CD14-positive monocyte (primary cell): Measurements from ENCODE around the gene STARD5. TPM values are rescaled to one million over a fixed set of nuclear protein-coding genes. Genes with fewer than 3 reads are reported as not detected.
A peak's percentile ranks its signal among the peaks of the same experiment; 100 is the strongest.

Source experiments
- DNase-seq, 3 donors: peaks; one replicate each; pipeline ENCODE4 v3.0.0-alpha.2; 2011 to 2022
- H2AFZ ChIP-seq: 2 replicates; pipeline ENCODE4 v1.6.0; 2012; ENCODE audit warnings: mild to moderate bottlenecking, low read depth, low read length, inconsistent platforms; ENCODE audit not compliant: insufficient read depth, poor library complexity, severe bottlenecking
- H3K27ac ChIP-seq, 2 donors: 1 replicate in 1 of 2; 2 replicates in 1 of 2; pipeline ENCODE4 v1.5.1; 2012 to 2013; ENCODE audit warnings: low read length in 2 of 2, control low read depth in 1 of 2, inconsistent platforms in 1 of 2, low read depth in 1 of 2, mild to moderate bottlenecking in 1 of 2
- H3K27me3 ChIP-seq, 2 donors: one replicate each; pipeline versions ENCODE4 v1.6.0 to v1.6.1; 2011 to 2013; ENCODE audit warnings: low read length in 2 of 2; ENCODE audit not compliant: control insufficient read depth in 2 of 2, insufficient read depth in 2 of 2
- H3K36me3 ChIP-seq, 2 donors: replicated peaks in 1 of 2; 1 replicate in 1 of 2; 2 replicates in 1 of 2; pipeline versions ENCODE4 v1.5.1 to v1.6.1; 2012 to 2013; ENCODE audit warnings: low read length in 2 of 2, control low read depth in 1 of 2, inconsistent platforms in 1 of 2, mild to moderate bottlenecking in 1 of 2; ENCODE audit not compliant: insufficient read depth in 2 of 2, control insufficient read depth in 1 of 2
- H3K4me1 ChIP-seq, 2 donors: 1 replicate in 1 of 2; 2 replicates in 1 of 2; pipeline versions ENCODE4 v1.5.1 to v1.6.1; 2012 to 2013; ENCODE audit warnings: low read length in 2 of 2, control low read depth in 1 of 2, inconsistent platforms in 1 of 2, mild to moderate bottlenecking in 1 of 2, moderate library complexity in 1 of 2; ENCODE audit not compliant: insufficient read depth in 2 of 2, control insufficient read depth in 1 of 2
- H3K4me2 ChIP-seq: replicated peaks from 2 replicates; pipeline ENCODE3; 2012; ENCODE audit warnings: low read length, moderate library complexity, mild to moderate bottlenecking; ENCODE audit not compliant: poor library complexity, severe bottlenecking; ENCODE audit errors: extremely low read depth
- H3K4me3 ChIP-seq, 3 experiments: fragments of 200-600 bp in 1 of 3; sonication (generic) in 1 of 3; replicated peaks in 1 of 3; 1 replicate in 2 of 3; 2 replicates in 1 of 3; pipeline ENCODE4 v1.5.1; 2011 to 2013; ENCODE audit warnings: low read length in 3 of 3, mild to moderate bottlenecking in 3 of 3, control low read depth in 2 of 3, low read depth in 2 of 3, inconsistent platforms in 1 of 3, moderate library complexity in 1 of 3
- H3K79me2 ChIP-seq: 2 replicates; pipeline ENCODE4 v1.6.0; 2012; ENCODE audit warnings: mild to moderate bottlenecking, control low read depth, inconsistent platforms, low read length, moderate library complexity; ENCODE audit not compliant: insufficient read depth
- H3K9ac ChIP-seq: 2 replicates; pipeline ENCODE4 v1.6.0; 2017; ENCODE audit warnings: low read length, mild to moderate bottlenecking; ENCODE audit not compliant: insufficient read depth, poor library complexity, severe bottlenecking
- H3K9me3 ChIP-seq, 2 donors: replicated peaks in 1 of 2; 1 replicate in 1 of 2; 2 replicates in 1 of 2; pipeline versions ENCODE4 v1.5.1 to v1.6.1; 2012 to 2013; ENCODE audit warnings: low read length in 2 of 2, control low read depth in 1 of 2; ENCODE audit not compliant: control insufficient read depth in 1 of 2, insufficient read depth in 1 of 2
- H4K20me1 ChIP-seq: 2 replicates; pipeline ENCODE4 v1.6.0; 2012; ENCODE audit warnings: mild to moderate bottlenecking, low read length, control low read depth, moderate library complexity; ENCODE audit not compliant: insufficient read depth
- H3K27ac Mint-ChIP-seq, 7 donors: one replicate each; pipeline ENCODE4 v1.8.0; 2020; ENCODE audit warnings: mild to moderate bottlenecking in 7 of 7, mixed read lengths in 7 of 7, moderate library complexity in 6 of 7, inconsistent platforms in 2 of 7
- H3K27me3 Mint-ChIP-seq, 3 donors: one replicate each; pipeline ENCODE4 v1.8.0; 2021 to 2022; ENCODE audit warnings: low read depth in 3 of 3, mild to moderate bottlenecking in 3 of 3, mixed read lengths in 3 of 3, moderate library complexity in 3 of 3, inconsistent platforms in 1 of 3
- H3K36me3 Mint-ChIP-seq, 2 donors: one replicate each; pipeline ENCODE4 v1.8.0; 2020; ENCODE audit warnings: mixed read lengths in 2 of 2, inconsistent platforms in 1 of 2, mild to moderate bottlenecking in 1 of 2
- H3K4me1 Mint-ChIP-seq: one replicate; pipeline ENCODE4 v1.8.0; 2020; ENCODE audit warnings: mild to moderate bottlenecking, mixed read lengths
- H3K4me3 Mint-ChIP-seq, 2 donors: one replicate each; pipeline ENCODE4 v1.8.0; 2020; ENCODE audit warnings: mild to moderate bottlenecking in 2 of 2, mixed read lengths in 2 of 2, moderate library complexity in 1 of 2
- H3K9me3 Mint-ChIP-seq, 7 donors: one replicate each; pipeline ENCODE4 v1.8.0; 2020 to 2022; ENCODE audit warnings: mixed read lengths in 7 of 7, mild to moderate bottlenecking in 6 of 7, moderate library complexity in 6 of 7, inconsistent platforms in 2 of 7
- WGBS: methylation state at CpG from one replicate; pipeline ENCODE4 v1.1.5; 2013; ENCODE audit warnings: missing lambda C conversion rate; ENCODE audit not compliant: insufficient coverage; 5-methylcytosine and 5-hydroxymethylcytosine counted together
- intact Hi-C, 2 donors: fragments of 100-400 bp; cut with micrococcal nuclease; formaldehyde crosslinking; loops; one replicate each; pipeline versions ENCODE4 v1.15.0 to v1.15.1; 2023
- polyA plus RNA-seq, 3 donors: library from polyadenylated mRNA; depleted of rRNA in 1 of 3; unstranded in 2 of 3; stranded (reverse) in 1 of 3; fragments of 300-500 nt in 2 of 3; fragments of >200 nt in 1 of 3; fragmentation: Illumina TruSeq in 2 of 3; gene quantifications; 1 replicate in 2 of 3; 2 replicates in 1 of 3; pipeline ENCODE4 v1.2.3, GENCODE V29; 2012 to 2021
- TF ChIP-seq, protein P1 (sequence below): fragments of 200-600 bp; IDR thresholded peaks from one replicate; pipeline ENCODE4 v1.8.0; 2022; ENCODE audit warnings: antibody characterized with exemption, mild to moderate bottlenecking

The STARD5 gene
- polyA plus RNA-seq, 3 donors = 1.5 to 15.1 (median 2.5) TPM

DNA sequence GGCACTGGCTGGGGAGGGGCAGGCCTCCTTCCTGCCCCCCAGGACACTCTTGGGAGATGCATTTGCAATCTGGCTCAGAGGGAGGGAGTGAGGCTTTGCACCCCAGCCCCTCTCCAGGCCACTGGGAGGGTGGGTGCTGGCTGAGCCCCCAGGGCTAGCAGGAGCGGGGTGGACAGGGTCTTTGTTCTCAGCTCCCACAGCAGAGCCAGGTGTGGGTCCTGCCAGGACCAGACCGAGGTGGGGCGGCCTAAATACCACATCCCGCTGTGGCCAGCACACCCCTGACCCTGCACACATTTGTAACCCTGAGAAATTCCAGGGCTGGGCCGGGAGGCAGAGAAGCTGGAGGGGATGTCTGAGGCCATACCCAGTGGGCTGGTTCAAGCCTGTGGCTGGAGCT lies 41.0 kb downstream of the STARD5 start:
- H3K9me3 ChIP-seq = no peaks in the 10 kb centered on the region
- TF ChIP-seq, protein P1, sequence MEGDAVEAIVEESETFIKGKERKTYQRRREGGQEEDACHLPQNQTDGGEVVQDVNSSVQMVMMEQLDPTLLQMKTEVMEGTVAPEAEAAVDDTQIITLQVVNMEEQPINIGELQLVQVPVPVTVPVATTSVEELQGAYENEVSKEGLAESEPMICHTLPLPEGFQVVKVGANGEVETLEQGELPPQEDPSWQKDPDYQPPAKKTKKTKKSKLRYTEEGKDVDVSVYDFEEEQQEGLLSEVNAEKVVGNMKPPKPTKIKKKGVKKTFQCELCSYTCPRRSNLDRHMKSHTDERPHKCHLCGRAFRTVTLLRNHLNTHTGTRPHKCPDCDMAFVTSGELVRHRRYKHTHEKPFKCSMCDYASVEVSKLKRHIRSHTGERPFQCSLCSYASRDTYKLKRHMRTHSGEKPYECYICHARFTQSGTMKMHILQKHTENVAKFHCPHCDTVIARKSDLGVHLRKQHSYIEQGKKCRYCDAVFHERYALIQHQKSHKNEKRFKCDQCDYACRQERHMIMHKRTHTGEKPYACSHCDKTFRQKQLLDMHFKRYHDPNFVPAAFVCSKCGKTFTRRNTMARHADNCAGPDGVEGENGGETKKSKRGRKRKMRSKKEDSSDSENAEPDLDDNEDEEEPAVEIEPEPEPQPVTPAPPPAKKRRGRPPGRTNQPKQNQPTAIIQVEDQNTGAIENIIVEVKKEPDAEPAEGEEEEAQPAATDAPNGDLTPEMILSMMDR = no peak
- H3K9ac ChIP-seq = no peak overlapping the region
- H3K4me2 ChIP-seq = no peak overlapping the region
- no peaks in the 10 kb centered on the region for H4K20me1 ChIP-seq
- Mint-ChIP-seq H3K27me3 (peaks cover 0 to 5% (median 0%) of the 10 kb centered on the region in 3 donors), H3K9me3 (peaks cover 0 to 6% (median 2%) of the 10 kb centered on the region in 7 donors), H3K27ac (peak overlapping the region in 1 of 7 donors; percentile 46), H3K4me3 (no peak overlapping the region), H3K4me1 (peaks cover 40% of the 10 kb centered on the region), H3K36me3 (peaks cover 2 to 3% of the 10 kb centered on the region in 2 donors)
- H3K79me2 ChIP-seq = no peaks in the 10 kb centered on the region
- no peak overlapping the region for H3K4me3 ChIP-seq
- peaks cover 31 to 34% of the 10 kb centered on the region in 2 donors for H3K4me1 ChIP-seq
- WGBS = 100% methylated on average over 2 of the region's 5 CpGs
- H2AFZ ChIP-seq = no peak overlapping the region
- no peak for DNase-seq
- intact Hi-C loops = no loop called here
- H3K36me3 ChIP-seq = no peaks in the 10 kb centered on the region
- H3K27ac ChIP-seq = no peak overlapping the region
- H3K27me3 ChIP-seq = no peaks in the 10 kb centered on the region

DNA sequence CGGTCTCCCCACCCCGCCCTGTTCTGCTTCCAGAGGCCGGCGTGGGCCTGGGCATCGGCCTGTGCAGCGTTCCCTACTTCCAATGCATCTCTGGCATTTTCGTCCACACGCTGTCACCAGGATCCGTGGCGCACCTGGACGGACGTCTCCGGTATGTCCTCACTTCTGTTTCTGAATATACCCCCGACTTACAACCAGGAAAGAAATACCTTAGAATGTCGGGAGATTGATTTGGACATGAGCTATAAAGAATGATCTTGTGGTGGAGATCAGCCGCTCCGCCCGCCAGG lies 41.4 kb downstream of the STARD5 start:
- Histone ChIP-seq H3K9ac (no peak overlapping the region), H3K4me1 (peaks cover 31 to 34% of the 10 kb centered on the region in 2 donors), H3K4me3 (no peak overlapping the region), H3K9me3 (peaks cover 0 to under 1% of the 10 kb centered on the region in 2 donors), H3K27me3 (no peaks in the 10 kb centered on the region), H3K4me2 (no peak overlapping the region), H2AFZ (no peak overlapping the region), H3K79me2 (no peaks in the 10 kb centered on the region), H3K36me3 (no peaks in the 10 kb centered on the region), H3K27ac (no peak overlapping the region), H4K20me1 (no peaks in the 10 kb centered on the region)
- no peak for DNase-seq
- H3K4me3 Mint-ChIP-seq = no peak overlapping the region
- intact Hi-C loops = no loop called here
- TF ChIP-seq, protein P1 = no peak
- H3K27me3 Mint-ChIP-seq = peaks cover 0 to 5% (median 0%) of the 10 kb centered on the region in 3 donors
- H3K27ac Mint-ChIP-seq = peak overlapping the region in 2 of 7 donors; percentile 44 to 46
- H3K9me3 Mint-ChIP-seq = peaks cover 0 to 7% (median 3%) of the 10 kb centered on the region in 7 donors
- H3K4me1 Mint-ChIP-seq = peaks cover 36% of the 10 kb centered on the region
- WGBS = over 99% methylated on average over 10 of the region's 18 CpGs
- peaks cover 2 to 3% of the 10 kb centered on the region in 2 donors for H3K36me3 Mint-ChIP-seq
